HG02798 (cell line): ENCODE data around the gene DOK3.
"Not testable (repeated sequence)": the region's sequence is repeated elsewhere in the genome, so short reads cannot be mapped to it uniquely, and the experiment has no call there.

Experiments used
- ATAC-seq: cut with Tn5 transposase; IDR thresholded peaks from one replicate; pipeline ENCODE4 v1.9.1; 2021; ENCODE audit warnings: mild to moderate bottlenecking; ENCODE audit not compliant: unreplicated experiment, poor library complexity

The DOK3 gene

GRCh38 chr5:177489119-177489716 lies 20.4 kb downstream of the DOK3 start:
- no peak for ATAC-seq

DNA sequence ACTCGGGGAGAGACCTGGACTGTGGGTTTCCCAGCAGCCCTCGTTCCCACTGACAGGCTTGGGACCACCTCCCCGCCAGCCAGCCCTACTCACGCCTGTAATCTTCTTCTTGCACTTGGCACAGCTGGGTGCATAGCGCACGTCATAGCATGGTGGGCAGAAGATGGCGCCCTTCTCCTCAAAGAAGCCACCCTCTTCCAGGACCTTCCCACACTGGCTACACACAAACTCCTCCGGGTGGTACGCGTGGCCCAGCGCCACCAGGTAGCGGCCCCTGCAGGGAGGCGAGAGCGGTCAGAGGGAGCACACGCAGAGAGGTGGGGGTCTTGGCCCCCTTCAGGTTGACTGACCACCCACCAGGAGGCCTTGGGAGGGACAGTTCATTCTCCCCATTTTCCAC lies 21.7 kb downstream of the DOK3 start:
- no peak for ATAC-seq

GRCh38 chr5:177487144-177487543 lies 22.5 kb downstream of the DOK3 start:
- no peak for ATAC-seq

DNA sequence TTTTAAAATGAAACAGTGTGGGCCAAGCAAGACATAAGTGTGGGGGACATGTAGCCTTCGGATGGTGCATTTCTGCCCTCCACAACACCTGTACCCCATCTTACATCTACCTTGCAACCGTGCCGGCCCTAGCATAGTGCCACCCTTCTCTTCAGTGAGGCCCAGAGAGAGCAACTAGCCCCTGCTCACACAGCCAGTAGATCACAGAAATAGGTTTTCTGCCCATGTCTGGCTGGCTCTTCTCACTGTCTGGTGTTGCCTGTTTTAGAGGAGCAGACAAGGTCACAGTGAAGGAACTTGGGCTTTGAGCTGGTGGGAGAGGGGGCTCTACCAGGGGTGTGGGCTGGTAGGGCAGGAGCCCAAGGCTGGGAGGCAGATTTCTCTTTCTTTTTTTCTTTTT lies 23.4 kb downstream of the DOK3 start:
- ATAC-seq, result no peak

DNA sequence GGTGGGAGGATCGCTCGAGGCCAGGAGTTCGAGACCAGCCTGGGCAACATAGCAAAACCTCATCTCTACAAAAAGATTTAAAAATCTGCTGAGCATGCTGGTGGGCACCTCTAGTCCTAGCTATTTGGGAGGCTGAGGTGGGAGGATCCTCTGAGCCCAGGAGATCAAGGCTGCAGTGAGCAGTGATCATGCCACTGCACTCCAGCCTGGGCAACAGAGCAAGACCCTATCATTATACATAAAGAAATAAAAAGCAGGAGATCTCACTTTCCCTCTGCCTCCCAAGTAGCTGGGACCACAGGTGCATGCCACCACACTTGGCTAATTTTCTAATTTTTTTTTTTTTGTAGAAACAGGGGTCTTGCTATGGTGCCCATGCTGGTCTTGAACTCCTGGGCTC lies 23.9 kb downstream of the DOK3 start:
- not testable (repeated sequence) for ATAC-seq

DNA sequence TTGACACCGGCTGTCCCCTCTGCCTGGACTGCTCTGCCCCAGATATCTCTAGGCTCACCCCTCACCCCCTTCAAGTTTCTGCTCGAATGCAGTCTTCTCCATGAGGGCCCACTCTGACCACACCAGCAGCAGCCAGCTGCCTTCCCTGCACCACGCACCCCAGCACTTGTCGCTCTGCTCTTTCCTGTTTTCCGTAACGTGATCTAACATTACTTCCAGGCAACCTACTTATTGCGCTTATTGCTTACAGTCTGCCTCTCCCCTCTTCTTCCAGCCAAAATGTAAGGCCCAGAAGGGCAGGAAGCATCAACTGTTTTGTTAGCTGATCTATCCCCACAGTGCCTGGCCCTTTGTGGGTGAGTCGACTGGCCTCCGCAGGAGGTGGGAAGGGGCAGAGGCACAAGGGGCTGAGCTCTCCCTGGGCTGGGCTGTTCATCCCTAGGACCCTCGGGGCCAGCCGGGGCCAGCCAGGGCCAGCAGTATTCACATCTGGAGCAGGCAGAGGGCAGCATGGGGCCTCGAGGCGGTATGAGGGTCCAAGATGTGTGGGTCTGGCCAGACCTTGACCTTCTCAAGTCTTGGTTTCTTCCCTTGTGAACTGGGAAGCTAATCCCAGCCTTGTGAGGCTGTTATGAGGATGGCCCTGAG lies 24.6 kb downstream of the DOK3 start:
- ATAC-seq, result no peak

GRCh38 chr5:177483994-177484901 lies 25.4 kb downstream of the DOK3 start:
- ATAC-seq, result no peak

- ATAC-seq, result no peak
Measured at GRCh38 chr5:177483042-177483441, 26.6 kb downstream of the DOK3 start.

DNA sequence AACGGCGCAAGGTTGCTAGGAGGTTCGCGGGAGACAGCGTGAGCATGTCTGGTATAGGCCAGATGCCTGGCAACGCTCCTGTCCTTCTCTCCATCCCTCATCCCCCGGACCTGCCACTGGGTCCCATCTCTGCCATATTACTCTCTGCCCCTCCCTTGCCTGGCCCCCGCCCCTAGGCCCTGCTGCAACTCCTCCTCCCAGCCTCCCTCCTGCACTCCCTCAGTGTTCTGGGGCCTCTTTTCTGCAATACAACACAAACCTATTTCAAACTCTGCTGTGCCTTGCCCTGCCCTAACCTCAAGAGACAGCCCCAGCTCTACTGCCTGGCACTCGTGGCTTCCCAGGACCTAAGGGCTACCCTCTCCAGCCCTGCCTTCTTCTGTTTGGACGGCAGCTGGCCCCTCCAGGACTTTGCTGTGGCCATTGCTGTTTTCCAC lies 27.2 kb downstream of the DOK3 start:
- ATAC-seq, result no peak

DNA sequence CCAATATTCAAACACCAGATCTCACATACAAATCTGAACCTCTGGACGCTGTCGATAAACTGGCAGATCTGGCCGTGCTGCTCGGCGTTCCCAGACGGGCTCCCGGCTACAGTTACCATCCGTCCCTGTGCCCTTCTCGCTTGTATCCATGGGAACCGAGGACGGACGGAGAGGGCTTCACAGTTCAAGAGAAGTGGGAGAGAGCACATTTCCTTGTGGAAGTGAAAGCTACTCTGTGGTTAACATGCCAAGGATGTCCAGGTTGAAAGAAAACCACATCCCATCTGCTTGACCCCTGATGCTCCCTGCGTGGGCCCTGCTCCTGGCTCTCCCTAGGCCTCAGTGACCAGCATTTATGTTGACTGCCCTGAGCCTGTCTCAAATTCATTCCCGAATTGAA lies 29.9 kb downstream of the DOK3 start:
- no peak for ATAC-seq

DNA sequence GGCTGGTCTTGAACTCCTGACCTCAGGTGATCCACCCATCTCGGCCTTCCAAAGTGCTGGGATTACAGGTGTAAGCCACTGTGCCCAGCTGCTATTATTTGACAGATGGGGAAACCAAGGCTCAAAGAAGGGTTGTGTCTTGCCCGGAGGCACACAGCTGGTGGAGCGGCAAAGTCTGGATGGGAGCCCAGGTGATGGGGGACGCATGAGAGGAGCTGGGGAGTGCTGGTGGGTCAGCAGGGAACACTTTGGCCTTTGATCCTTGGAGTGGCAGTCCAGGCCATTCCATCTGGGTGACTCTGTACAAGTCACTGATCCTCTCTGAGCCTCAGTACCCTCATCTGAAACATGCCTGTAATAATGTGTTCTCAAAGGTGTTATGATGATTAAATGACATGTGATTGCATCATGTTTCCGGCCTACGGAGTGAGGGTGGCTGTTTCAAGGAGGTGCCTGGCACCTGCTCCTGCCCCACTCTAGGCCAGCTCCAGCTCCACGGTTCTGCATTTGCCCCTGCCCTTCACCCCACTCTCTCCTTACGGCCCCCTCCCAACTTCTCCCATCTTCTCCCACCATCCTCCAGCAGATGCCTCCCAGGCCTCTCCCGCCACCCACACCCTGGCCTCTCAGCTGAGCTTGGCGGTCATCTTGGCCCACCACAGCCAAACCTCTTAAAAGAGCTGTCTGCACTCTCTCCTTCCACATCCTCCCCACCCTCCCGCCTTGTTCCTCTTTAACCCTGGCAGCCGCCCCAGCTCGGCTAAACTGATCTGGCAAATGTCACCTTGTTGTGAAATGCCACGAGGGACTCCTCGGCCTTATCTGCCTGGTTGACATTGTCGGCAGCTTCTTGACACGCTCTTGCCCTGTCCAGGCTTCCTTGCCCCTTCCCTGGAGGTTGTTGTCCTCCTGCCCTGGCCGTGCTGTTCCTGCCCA lies 30.6 kb downstream of the DOK3 start:
- no peak for ATAC-seq

DNA sequence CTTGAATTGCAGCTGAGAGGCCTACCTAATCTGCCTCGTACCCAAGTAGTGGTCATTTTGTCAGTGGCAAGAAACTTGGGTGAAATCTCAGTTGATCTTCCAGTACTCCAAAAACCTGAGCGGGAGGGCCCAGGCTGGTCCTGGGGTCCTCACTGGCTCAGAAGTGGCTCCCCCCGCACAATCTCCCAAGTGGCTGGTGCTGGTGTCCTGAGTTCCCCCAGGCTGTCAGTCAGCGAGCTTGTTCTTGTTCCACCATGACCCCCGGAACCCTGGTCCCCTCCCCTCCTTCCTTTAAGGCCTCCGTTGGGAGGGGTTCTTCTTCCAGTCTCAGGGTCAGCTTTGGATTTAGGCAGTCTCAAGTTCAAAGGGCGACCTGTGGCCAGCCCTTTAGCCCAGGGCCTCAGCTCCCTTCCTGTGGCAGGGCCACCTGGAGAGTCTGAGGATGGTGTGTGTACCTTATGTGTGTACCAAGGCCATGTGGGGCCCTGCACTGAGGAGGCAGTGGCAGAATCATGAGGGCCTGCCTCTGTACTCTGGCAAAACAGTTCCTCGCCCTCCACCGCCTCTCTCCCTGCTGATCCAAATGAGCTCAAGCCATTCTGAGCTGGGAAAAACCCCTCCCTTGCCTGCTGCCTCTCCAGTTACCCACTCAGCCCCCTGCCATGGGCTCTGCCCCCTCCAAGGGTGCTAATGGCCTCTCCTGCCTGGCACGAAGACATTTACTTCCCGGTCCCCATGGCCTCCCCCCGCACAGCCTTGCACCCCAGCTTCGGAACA lies 31.7 kb downstream of the DOK3 start:
- no peak for ATAC-seq

DNA sequence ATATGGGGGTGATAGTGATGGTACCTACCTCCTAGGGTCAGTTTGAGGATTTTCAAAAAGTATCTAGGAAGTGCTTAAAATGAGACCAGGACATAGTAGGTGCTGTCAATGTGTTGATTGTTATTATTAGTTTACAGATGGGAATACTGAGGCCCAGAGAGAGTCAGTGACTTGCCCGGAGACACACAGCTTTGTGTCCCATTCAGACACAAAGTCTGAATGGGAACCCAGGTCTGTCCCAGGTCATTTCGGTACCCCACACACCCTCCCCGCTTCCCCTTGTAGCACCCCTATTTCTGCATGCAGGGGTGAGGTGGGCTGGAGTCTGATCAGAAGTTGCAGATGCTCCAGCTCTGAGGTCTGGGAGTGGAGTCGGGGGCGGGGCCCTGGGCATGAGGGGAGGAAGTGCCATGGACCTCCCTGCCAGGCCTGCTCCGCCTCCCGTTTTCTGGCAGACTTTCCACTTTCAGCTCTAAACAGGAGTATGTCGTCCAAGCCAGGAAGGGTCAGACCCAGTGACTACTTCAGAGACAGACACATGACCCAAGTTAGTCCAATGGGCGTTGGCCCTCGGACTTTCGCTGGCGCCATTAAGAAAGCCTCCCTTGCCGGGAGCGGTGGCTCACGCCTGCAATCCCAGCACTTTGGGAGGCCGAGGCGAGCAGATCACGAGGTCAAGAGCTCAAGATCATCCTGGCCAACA lies 32.9 kb downstream of the DOK3 start:
- no peak for ATAC-seq

DNA sequence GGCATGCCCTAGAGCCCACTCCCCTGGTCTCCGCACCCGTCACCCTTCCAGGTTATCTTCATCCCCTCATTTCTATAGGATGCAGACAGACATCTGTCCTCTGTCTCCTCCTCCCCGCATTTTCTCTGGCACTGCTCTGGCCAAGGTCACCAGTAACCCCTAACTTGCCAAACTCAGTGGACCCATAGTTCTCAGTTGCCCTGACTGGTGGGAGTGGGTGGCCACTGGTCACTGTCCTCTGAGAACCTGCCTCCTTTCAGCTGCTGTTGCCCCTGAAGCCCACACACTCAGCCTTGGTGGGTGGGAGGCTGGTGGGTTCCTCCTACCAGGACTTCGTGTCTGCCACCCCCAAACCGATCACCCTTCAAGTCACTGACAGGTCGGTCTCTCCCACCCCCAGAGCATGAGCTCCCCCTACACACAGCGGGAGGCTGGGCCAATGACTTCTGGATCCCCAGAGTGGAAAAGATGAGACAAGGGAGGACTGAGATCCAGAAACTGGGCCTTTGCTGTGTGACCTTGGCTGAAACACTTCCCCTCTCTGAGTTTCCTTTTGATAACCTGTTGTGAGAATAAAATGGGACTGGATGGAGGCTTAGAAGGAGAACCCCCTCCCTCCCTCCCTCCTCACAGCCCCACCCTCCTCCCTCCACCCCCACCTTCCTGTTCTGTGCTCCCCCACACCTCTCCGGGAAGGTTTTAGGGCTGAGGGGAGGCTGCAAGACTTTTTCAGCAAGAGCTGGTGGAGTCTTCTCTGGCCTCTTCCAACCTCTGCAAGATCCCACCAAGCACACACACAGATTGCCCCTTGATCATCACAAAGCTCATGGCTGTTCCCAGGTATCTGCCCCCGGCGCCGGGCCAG lies 33.8 kb downstream of the DOK3 start:
- no peak for ATAC-seq

GRCh38 chr5:177474846-177475562 lies 34.6 kb downstream of the DOK3 start:
- ATAC-seq, result no peak

GRCh38 chr5:177474002-177474476 lies 35.6 kb downstream of the DOK3 start:
- ATAC-seq, result no peak

DNA sequence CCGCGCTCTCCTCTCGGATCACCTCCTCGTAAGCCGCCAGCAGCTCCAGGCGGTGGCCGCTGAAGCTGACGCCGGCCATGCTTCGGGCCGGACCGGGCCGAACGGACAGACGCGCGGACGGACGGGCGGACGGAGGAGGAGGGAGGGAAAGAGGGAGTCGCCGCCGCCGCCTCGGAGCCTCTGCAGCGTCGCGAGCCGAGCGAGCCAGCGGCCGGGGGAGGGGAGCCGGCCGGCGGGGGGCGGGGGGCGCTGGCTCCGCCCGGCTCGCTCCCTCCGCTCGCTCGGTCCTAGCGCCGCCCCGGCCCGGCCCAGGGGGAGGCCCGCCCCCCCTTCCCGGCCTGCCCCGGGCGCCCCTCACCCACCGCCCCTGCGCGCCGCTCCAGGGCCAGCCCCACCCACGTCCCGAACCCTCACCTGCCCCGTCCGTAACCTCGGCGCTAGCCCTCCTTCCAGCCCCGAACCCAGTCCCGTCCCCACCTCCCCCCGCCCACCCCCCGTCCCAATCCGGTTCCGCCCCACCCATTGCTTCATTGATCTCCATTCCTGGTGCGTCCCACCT lies 36.1 kb downstream of the DOK3 start, which contains the start of gene DBN1:
Gene DBN1 (minus strand): TSS at position 192 of the 559 bp plus-strand sequence. CDS start 113 bp downstream, at position 79.
- peak; percentile 35 for ATAC-seq
